Measurements from ENCODE around the gene GNAL. TPM values are rescaled to one million over a fixed set of nuclear protein-coding genes. Genes with fewer than 3 reads are reported as not detected.

The GNAL gene
- total RNA-seq, 1 experiment from 2014 or later = 0.44 TPM

GRCh38 chr18:11791131-11791530 lies 102.1 kb downstream of the GNAL start:
- ATAC-seq = no peak
- ChIA-PET CTCF (no interaction called here), POLR2A (no interaction called here)
- Histone ChIP-seq H3K9me3 (ENCODE audit: control insufficient read depth, insufficient read depth, low read depth, low read length) (no peaks in the 10 kb centered on the region), H3K36me3 (ENCODE audit: control insufficient read depth, insufficient read depth, low read length) (no peaks in the 10 kb centered on the region), H3K4me1 (ENCODE audit: control insufficient read depth, insufficient read depth, low read length) (no peaks in the 10 kb centered on the region), H3K27me3 (ENCODE audit: control insufficient read depth, insufficient read depth, low read length) (no peaks in the 10 kb centered on the region), H3K4me3 (ENCODE audit: low read depth in 2 of 2, low read length in 2 of 2) (no peak overlapping the region), H3K27ac (ENCODE audit: low read length) (no peak overlapping the region)
- no peak for TF ChIP-seq SIN3A (IDR thresholded peaks at IDR 0.05; ENCODE audit: borderline replicate concordance, insufficient read depth, low read depth, low read length)
- TF ChIP-seq REST (IDR thresholded peaks at IDR 0.05; ENCODE audit: insufficient read depth in 1 of 2, low read depth in 2 of 2, low read length in 1 of 2) = no peak
- no peak for TF ChIP-seq CTCF (IDR thresholded peaks at IDR 0.05)
- TF ChIP-seq POLR2AphosphoS5 (IDR thresholded peaks at IDR 0.05; ENCODE audit: low read depth, low read length) = no peak
- no peak for TF ChIP-seq TCF7L2 (IDR thresholded peaks at IDR 0.05; ENCODE audit: low read depth, low read length)
- no peak for DNase-seq (ENCODE audit: low read depth, low spot score)
- intact Hi-C loops (cut with micrococcal nuclease; ENCODE audit: unreplicated experiment) = no loop called here
- no TSS peak for BruUV-seq (replicated peaks)
- in situ Hi-C loops (cut with HindIII; ENCODE audit: low pct_unique_long_range_greater_than_20kb, low sequenced_read_pairs) = no loop called here

GRCh38 chr18:11792632-11793031 lies 103.6 kb downstream of the GNAL start:
- no TSS peak for BruUV-seq (replicated peaks)
- TF ChIP-seq REST (IDR thresholded peaks at IDR 0.05; ENCODE audit: insufficient read depth in 1 of 2, low read depth in 2 of 2, low read length in 1 of 2) = no peak
- Histone ChIP-seq H3K4me1 (ENCODE audit: control insufficient read depth, insufficient read depth, low read length) (no peaks in the 10 kb centered on the region), H3K9me3 (ENCODE audit: control insufficient read depth, insufficient read depth, low read depth, low read length) (no peaks in the 10 kb centered on the region), H3K36me3 (ENCODE audit: control insufficient read depth, insufficient read depth, low read length) (no peaks in the 10 kb centered on the region), H3K4me3 (ENCODE audit: low read depth in 2 of 2, low read length in 2 of 2) (no peak overlapping the region), H3K27ac (ENCODE audit: low read length) (no peak overlapping the region), H3K27me3 (ENCODE audit: control insufficient read depth, insufficient read depth, low read length) (no peaks in the 10 kb centered on the region)
- ATAC-seq = no peak
- intact Hi-C loops (cut with micrococcal nuclease; ENCODE audit: unreplicated experiment) = no loop called here
- in situ Hi-C loops (cut with HindIII; ENCODE audit: low pct_unique_long_range_greater_than_20kb, low sequenced_read_pairs) = no loop called here
- POLR2A ChIA-PET = no interaction called here
- CTCF ChIA-PET = no interaction called here
- no peak for DNase-seq (ENCODE audit: low read depth, low spot score)

Measured in Panc1 (cell line).